ENCODE measurements around the gene C17orf67.
A peak's percentile ranks its signal among the peaks of the same experiment; 100 is the strongest.

Gene C17orf67

GRCh38 chr17:56866496-56866895 lies 32.8 kb upstream of the C17orf67 start:
- no peak for DNase-seq
- no peak overlapping the region for H3K9ac ChIP-seq (ENCODE audit: low read depth, low read length)
- H2AFZ ChIP-seq (ENCODE audit: low read depth, low read length), result no peak overlapping the region
- peak; percentile 30 for TF ChIP-seq CTCF (IDR thresholded peaks at IDR 0.05; ENCODE audit: borderline replicate concordance, extremely low read depth, low read length, poor library complexity, severe bottlenecking)
- TF ChIP-seq EZH2 (IDR thresholded peaks at IDR 0.05; ENCODE audit: borderline replicate concordance, low read depth, low read length, severe bottlenecking), result no peak
- H3K27me3 ChIP-seq (ENCODE audit: insufficient read depth, low read length, poor library complexity), result no peaks in the 10 kb centered on the region
- no peak overlapping the region for H3K27ac ChIP-seq (ENCODE audit: low read length)
- H4K20me1 ChIP-seq (ENCODE audit: insufficient read depth, low read length), result no peaks in the 10 kb centered on the region
- H3K4me3 ChIP-seq (ENCODE audit: low read depth in 1 of 2, low read length in 2 of 2), result no peak overlapping the region
- H3K9me3 ChIP-seq (ENCODE audit: insufficient read depth, low read length, severe bottlenecking), result no peaks in the 10 kb centered on the region
- H3K4me2 ChIP-seq (ENCODE audit: insufficient read depth, low read length), result no peak overlapping the region
- peaks cover 19% of the 10 kb centered on the region; the same call in 1 of the 2 replicates for H3K36me3 ChIP-seq (ENCODE audit: insufficient read depth, low read length)
- H3K4me1 ChIP-seq (ENCODE audit: insufficient read depth, low read length), result no peaks in the 10 kb centered on the region
- no peaks in the 10 kb centered on the region for H3K79me2 ChIP-seq (ENCODE audit: insufficient read depth, low read length)
- no peak for ATAC-seq (ENCODE audit: insufficient read depth, low read depth)

GRCh38 chr17:56866076-56866475 lies 32.4 kb upstream of the C17orf67 start:
- Histone ChIP-seq H3K27me3 (ENCODE audit: insufficient read depth, low read length, poor library complexity) (no peaks in the 10 kb centered on the region), H3K27ac (ENCODE audit: low read length) (no peak overlapping the region), H3K9ac (ENCODE audit: low read depth, low read length) (no peak overlapping the region), H3K4me3 (ENCODE audit: low read depth in 1 of 2, low read length in 2 of 2) (no peak overlapping the region), H3K4me2 (ENCODE audit: insufficient read depth, low read length) (no peak overlapping the region), H3K4me1 (ENCODE audit: insufficient read depth, low read length) (no peaks in the 10 kb centered on the region), H3K79me2 (ENCODE audit: insufficient read depth, low read length) (no peaks in the 10 kb centered on the region), H3K9me3 (ENCODE audit: insufficient read depth, low read length, severe bottlenecking) (no peaks in the 10 kb centered on the region), H2AFZ (ENCODE audit: low read depth, low read length) (no peak overlapping the region), H3K36me3 (ENCODE audit: insufficient read depth, low read length) (peaks cover 24% of the 10 kb centered on the region), H4K20me1 (ENCODE audit: insufficient read depth, low read length) (no peaks in the 10 kb centered on the region)
- no peak for DNase-seq
- TF ChIP-seq CTCF (IDR thresholded peaks at IDR 0.05; ENCODE audit: borderline replicate concordance, extremely low read depth, low read length, poor library complexity, severe bottlenecking) (no peak), EZH2 (IDR thresholded peaks at IDR 0.05; ENCODE audit: borderline replicate concordance, low read depth, low read length, severe bottlenecking) (no peak)
- no peak for ATAC-seq (ENCODE audit: insufficient read depth, low read depth)

- Histone ChIP-seq H3K4me3 (ENCODE audit: low read depth in 1 of 2, low read length in 2 of 2) (no peak overlapping the region), H3K9ac (ENCODE audit: low read depth, low read length) (no peak overlapping the region), H3K9me3 (ENCODE audit: insufficient read depth, low read length, severe bottlenecking) (no peaks in the 10 kb centered on the region), H3K4me2 (ENCODE audit: insufficient read depth, low read length) (no peak overlapping the region), H3K4me1 (ENCODE audit: insufficient read depth, low read length) (no peaks in the 10 kb centered on the region), H3K27ac (ENCODE audit: low read length) (no peak overlapping the region), H2AFZ (ENCODE audit: low read depth, low read length) (no peak overlapping the region), H4K20me1 (ENCODE audit: insufficient read depth, low read length) (no peaks in the 10 kb centered on the region), H3K36me3 (ENCODE audit: insufficient read depth, low read length) (peaks cover 32% of the 10 kb centered on the region), H3K27me3 (ENCODE audit: insufficient read depth, low read length, poor library complexity) (no peaks in the 10 kb centered on the region), H3K79me2 (ENCODE audit: insufficient read depth, low read length) (no peaks in the 10 kb centered on the region)
- TF ChIP-seq EZH2 (IDR thresholded peaks at IDR 0.05; ENCODE audit: borderline replicate concordance, low read depth, low read length, severe bottlenecking), result no peak
- TF ChIP-seq CTCF (IDR thresholded peaks at IDR 0.05; ENCODE audit: borderline replicate concordance, extremely low read depth, low read length, poor library complexity, severe bottlenecking), result no peak
- no peak for ATAC-seq (ENCODE audit: insufficient read depth, low read depth)
- DNase-seq, result no peak
Observed at GRCh38 chr17:56863974-56864373, 30.3 kb upstream of the C17orf67 start.

- no peak overlapping the region for H3K4me2 ChIP-seq (ENCODE audit: insufficient read depth, low read length)
- no peak for ATAC-seq (ENCODE audit: insufficient read depth, low read depth)
- peaks cover 34% of the 10 kb centered on the region for H3K36me3 ChIP-seq (ENCODE audit: insufficient read depth, low read length)
- H3K79me2 ChIP-seq (ENCODE audit: insufficient read depth, low read length), result no peaks in the 10 kb centered on the region
- no peak for TF ChIP-seq EZH2 (IDR thresholded peaks at IDR 0.05; ENCODE audit: borderline replicate concordance, low read depth, low read length, severe bottlenecking)
- TF ChIP-seq CTCF (IDR thresholded peaks at IDR 0.05; ENCODE audit: borderline replicate concordance, extremely low read depth, low read length, poor library complexity, severe bottlenecking), result no peak
- H3K27me3 ChIP-seq (ENCODE audit: insufficient read depth, low read length, poor library complexity), result no peaks in the 10 kb centered on the region
- no peaks in the 10 kb centered on the region for H3K9me3 ChIP-seq (ENCODE audit: insufficient read depth, low read length, severe bottlenecking)
- no peaks in the 10 kb centered on the region for H4K20me1 ChIP-seq (ENCODE audit: insufficient read depth, low read length)
- H3K4me3 ChIP-seq (ENCODE audit: low read depth in 1 of 2, low read length in 2 of 2), result no peak overlapping the region
- no peaks in the 10 kb centered on the region for H3K4me1 ChIP-seq (ENCODE audit: insufficient read depth, low read length)
- no peak for DNase-seq
- no peak overlapping the region for H3K9ac ChIP-seq (ENCODE audit: low read depth, low read length)
- H3K27ac ChIP-seq (ENCODE audit: low read length), result no peak overlapping the region
- no peak overlapping the region for H2AFZ ChIP-seq (ENCODE audit: low read depth, low read length)
Observed at GRCh38 chr17:56861899-56862298, 28.2 kb upstream of the C17orf67 start.
